Fibroblast of lung (primary cell): ENCODE measurements around the gene GGTLC2.
"Not testable (repeated sequence)": the region's sequence is repeated elsewhere in the genome, so short reads cannot be mapped to it uniquely, and the experiment has no call there.

Experiments used
- EZH2 ChIP-seq: IDR thresholded peaks from 2 replicates; pipeline ENCODE4 v1.5.1; 2012; ENCODE audit warnings: low read length, control low read depth, mild to moderate bottlenecking; ENCODE audit errors: missing control alignments
- TF ChIP-seq, protein P1 (sequence below), 2 donors: IDR thresholded peaks in 1 of 2; conservative IDR thresholded peaks in 1 of 2; 1 replicate in 1 of 2; 2 replicates in 1 of 2; pipeline ENCODE4 v1.5.1; 2011 to 2012; ENCODE audit warnings: low read length in 2 of 2, control low read depth in 1 of 2, inconsistent platforms in 1 of 2, low read depth in 1 of 2, mild to moderate bottlenecking in 1 of 2

DNA sequence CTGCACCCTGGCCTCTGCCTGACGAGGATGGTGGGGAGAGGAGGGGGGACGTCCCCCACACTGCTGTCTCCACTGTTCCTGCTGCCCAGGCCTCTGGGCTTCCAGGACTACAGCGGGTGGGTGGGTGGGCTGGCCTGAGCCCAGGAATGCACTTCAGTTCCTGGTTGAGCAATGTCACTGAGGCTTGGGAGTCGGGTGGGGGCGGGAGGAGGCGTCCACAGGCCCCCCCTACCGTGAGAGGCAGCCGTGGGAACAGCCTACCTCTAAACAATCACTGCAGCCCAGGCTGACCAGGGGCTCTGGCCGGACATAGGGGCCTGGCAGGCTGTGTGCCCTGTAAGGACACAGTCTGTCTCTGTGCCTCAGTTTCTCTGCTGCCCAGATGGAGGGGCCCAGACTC is 6.0 kb downstream of the GGTLC2 start:
- TF ChIP-seq, protein P1, sequence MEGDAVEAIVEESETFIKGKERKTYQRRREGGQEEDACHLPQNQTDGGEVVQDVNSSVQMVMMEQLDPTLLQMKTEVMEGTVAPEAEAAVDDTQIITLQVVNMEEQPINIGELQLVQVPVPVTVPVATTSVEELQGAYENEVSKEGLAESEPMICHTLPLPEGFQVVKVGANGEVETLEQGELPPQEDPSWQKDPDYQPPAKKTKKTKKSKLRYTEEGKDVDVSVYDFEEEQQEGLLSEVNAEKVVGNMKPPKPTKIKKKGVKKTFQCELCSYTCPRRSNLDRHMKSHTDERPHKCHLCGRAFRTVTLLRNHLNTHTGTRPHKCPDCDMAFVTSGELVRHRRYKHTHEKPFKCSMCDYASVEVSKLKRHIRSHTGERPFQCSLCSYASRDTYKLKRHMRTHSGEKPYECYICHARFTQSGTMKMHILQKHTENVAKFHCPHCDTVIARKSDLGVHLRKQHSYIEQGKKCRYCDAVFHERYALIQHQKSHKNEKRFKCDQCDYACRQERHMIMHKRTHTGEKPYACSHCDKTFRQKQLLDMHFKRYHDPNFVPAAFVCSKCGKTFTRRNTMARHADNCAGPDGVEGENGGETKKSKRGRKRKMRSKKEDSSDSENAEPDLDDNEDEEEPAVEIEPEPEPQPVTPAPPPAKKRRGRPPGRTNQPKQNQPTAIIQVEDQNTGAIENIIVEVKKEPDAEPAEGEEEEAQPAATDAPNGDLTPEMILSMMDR (conservative IDR thresholded peaks at IDR 0.05 in 1 of 2, IDR thresholded peaks at IDR 0.05 in 1 of 2; ENCODE audit: low read depth in 1 of 2, low read length in 2 of 2) = not testable (repeated sequence)
- not testable (repeated sequence) for TF ChIP-seq EZH2
